ENCODE measurements around the gene CDH23. TPM values are rescaled to one million over a fixed set of nuclear protein-coding genes. Genes with fewer than 3 reads are reported as not detected.

CDH23 gene
- 7.4 and 9.4 TPM in 2 replicates for total RNA-seq (ENCODE audit: low replicate concordance)
- long read RNA-seq, partial matches to known transcripts: 0 of 3 reads
- long read RNA-seq, other reads (novel, unspliced or antisense): 3 of 3 reads

DNA sequence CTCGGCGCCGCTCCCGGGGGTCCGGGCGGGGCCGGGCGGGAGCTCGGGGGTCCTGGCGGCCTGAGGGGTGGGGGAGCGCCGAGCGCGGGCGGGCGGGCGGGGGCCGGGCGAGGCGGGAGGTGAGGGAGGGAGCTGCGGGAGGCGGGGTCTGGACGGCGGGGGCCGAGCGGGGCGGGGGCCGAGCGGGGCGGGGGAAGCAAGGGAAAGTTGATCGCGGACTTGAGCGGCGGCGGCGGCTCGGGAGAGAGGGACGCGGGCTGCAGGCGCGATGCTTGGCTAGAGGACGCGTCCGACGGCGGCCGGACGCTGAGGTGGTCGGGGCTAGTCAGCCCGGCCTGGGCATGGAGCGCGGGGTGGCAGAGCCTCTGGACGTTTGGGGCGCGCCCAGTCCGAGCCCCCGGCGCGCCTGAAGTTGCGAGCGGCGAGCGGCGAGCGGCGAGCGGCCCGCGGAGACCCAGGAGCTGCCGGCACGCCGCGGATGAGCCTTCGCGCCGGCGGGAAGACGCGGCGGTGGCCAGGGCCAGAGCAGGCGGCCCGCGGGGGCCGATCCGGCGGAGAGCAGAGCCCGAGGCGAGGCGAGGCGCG lies at the start of gene CDH23:
CDH23 (plus strand) TSS at position 210 of the 585 bp plus-strand sequence. CDS start 42,912 bp downstream, outside the sequence.
- H3K4me3 Mint-ChIP-seq: peak within 1 kb of the TSS; percentile 77
- peak within 1 kb of the TSS; percentile 54 for H3K27ac Mint-ChIP-seq
- DNase-seq (ENCODE audit: extremely low spot score, unreplicated experiment): no peak
- peaks cover 5% of the 10 kb centered on the region for H3K36me3 Mint-ChIP-seq
- H3K27me3 Mint-ChIP-seq: peaks cover 67% of the 10 kb centered on the region
- TF ChIP-seq, protein P1, sequence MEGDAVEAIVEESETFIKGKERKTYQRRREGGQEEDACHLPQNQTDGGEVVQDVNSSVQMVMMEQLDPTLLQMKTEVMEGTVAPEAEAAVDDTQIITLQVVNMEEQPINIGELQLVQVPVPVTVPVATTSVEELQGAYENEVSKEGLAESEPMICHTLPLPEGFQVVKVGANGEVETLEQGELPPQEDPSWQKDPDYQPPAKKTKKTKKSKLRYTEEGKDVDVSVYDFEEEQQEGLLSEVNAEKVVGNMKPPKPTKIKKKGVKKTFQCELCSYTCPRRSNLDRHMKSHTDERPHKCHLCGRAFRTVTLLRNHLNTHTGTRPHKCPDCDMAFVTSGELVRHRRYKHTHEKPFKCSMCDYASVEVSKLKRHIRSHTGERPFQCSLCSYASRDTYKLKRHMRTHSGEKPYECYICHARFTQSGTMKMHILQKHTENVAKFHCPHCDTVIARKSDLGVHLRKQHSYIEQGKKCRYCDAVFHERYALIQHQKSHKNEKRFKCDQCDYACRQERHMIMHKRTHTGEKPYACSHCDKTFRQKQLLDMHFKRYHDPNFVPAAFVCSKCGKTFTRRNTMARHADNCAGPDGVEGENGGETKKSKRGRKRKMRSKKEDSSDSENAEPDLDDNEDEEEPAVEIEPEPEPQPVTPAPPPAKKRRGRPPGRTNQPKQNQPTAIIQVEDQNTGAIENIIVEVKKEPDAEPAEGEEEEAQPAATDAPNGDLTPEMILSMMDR (conservative IDR thresholded peaks at IDR 0.05): no peak
- H3K9me3 Mint-ChIP-seq: no peaks in the 10 kb centered on the region
- H3K4me1 Mint-ChIP-seq (ENCODE audit: unreplicated experiment): peaks cover 4% of the 10 kb centered on the region

DNA sequence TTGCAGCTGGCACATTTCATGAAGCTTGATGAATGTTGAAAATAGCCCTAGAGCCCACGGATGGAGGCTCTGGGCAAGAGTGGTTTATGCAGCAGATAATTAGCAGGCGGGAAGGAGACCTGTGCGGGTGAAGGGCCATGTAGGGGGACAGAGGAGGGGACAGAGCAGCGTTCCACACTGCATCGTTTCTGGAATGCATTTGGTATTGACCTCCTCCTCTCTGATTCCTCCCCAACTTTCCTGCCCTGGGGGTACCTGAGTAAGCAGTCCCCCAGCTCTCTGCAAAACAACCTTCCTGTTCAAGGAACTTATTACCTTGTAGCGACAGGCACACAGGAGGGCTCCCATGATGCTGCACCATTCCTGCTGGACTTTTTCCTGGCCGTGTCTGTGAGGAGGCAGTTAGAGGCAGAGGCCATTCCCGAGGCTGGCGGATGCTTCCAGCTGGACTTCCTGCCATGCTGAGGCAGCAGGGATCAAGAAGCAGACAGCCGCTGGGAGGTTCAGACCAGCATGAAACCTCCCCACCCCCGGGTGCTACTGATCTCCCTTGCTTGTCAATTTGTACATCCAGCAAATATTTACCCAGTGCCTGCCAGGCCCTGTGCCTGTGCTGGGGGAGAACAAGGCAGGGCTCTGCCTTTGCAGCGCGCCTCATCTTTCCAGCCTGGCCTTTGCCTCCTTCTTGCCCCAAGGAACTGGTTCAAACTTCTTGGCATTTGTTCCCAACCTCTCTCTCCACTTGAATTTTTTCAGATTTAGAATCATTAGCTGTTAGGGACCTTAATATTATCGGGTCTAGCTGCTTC lies 48.9 kb upstream of the CDH23 start:
- Mint-ChIP-seq H3K36me3 (peaks cover 4% of the 10 kb centered on the region), H3K4me1 (ENCODE audit: unreplicated experiment) (peaks cover 33% of the 10 kb centered on the region), H3K27ac (no peak overlapping the region), H3K4me3 (no peak overlapping the region), H3K27me3 (no peaks in the 10 kb centered on the region), H3K9me3 (no peaks in the 10 kb centered on the region)
- DNase-seq (ENCODE audit: extremely low spot score, unreplicated experiment): no peak
- TF ChIP-seq, protein P1 (conservative IDR thresholded peaks at IDR 0.05): no peak

DNA sequence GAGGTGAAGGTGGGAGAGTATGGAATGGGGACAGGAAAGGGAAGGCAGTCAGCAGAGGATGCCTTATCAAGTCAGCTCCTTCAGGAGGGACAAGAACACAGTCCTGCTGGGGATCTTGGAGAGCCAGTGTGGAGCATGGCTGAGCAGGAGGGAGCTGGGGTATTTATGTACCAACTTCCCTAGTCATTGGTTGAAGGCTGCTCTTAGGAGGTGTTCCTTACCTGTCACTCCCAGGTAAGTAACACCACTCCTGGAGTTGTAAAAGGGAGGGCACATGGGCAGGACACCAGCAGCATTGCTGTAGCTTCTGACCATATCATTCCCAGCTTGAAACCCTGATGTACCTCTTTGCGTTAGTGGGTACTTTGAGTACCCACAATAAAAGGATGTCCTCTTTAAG lies 47.9 kb upstream of the CDH23 start:
- Mint-ChIP-seq H3K4me3 (no peak overlapping the region), H3K9me3 (no peaks in the 10 kb centered on the region), H3K27me3 (no peaks in the 10 kb centered on the region), H3K27ac (no peak overlapping the region), H3K4me1 (ENCODE audit: unreplicated experiment) (peaks cover 27% of the 10 kb centered on the region), H3K36me3 (peaks cover 4% of the 10 kb centered on the region)
- DNase-seq (ENCODE audit: extremely low spot score, unreplicated experiment): no peak
- TF ChIP-seq, protein P1 (conservative IDR thresholded peaks at IDR 0.05): no peak

DNA sequence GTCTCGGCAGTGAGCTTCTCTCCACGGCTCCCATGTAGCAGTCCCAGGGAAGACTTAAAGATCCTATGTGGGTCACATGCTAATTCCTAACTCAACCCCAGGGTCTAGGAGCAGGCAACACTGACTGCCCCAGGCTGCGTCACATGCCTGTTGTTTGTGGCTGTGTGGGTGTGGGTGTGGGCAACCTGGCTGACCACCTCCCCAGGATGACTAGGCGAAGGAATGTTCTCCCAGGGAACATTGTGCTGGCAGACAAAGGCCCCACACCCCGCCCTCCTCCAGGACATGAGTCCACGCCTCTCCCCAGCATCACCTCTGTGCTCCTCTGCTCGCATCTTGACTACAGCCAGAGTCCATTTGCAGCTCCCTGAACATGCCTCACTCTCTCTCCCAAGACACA lies 47.3 kb upstream of the CDH23 start:
- Mint-ChIP-seq H3K27ac (peak overlapping the region; percentile 61), H3K27me3 (no peaks in the 10 kb centered on the region), H3K9me3 (no peaks in the 10 kb centered on the region), H3K4me1 (ENCODE audit: unreplicated experiment) (peaks cover 27% of the 10 kb centered on the region), H3K4me3 (no peak overlapping the region), H3K36me3 (peaks cover 4% of the 10 kb centered on the region)
- no peak for DNase-seq (ENCODE audit: extremely low spot score, unreplicated experiment)
- TF ChIP-seq, protein P1 (conservative IDR thresholded peaks at IDR 0.05): no peak

DNA sequence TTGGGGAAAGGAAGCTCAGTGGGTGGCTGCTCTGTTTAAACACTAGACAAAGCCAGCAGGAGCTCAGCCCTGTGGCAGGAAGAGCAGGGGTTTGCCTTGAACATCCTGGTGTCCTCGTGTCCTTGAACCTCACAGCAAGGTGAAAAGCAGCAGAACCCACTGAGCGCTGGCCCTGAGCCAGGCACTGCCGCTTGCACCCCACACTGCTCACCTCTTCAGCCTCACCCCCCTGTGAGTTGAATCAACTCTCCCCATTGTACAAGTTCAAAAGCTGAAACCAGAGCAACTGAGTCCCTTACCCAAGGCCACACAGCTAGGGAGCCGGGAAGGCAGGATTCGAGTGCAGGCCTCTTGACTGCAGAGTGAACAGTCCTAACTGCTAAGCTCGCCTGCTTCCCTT lies 45.6 kb upstream of the CDH23 start:
- Mint-ChIP-seq H3K27me3 (no peaks in the 10 kb centered on the region), H3K4me3 (no peak overlapping the region), H3K36me3 (peaks cover 4% of the 10 kb centered on the region), H3K27ac (no peak overlapping the region), H3K4me1 (ENCODE audit: unreplicated experiment) (peaks cover 17% of the 10 kb centered on the region), H3K9me3 (no peaks in the 10 kb centered on the region)
- TF ChIP-seq, protein P1 (conservative IDR thresholded peaks at IDR 0.05): no peak
- DNase-seq (ENCODE audit: extremely low spot score, unreplicated experiment): no peak
